Activated CD8-positive, alpha-beta T cell treated with anti-CD3 and anti-CD28 coated beads for 36 hours (primary cell): ENCODE measurements around the gene SLC3A2. TPM values are rescaled to one million over a fixed set of nuclear protein-coding genes. Genes with fewer than 3 reads are reported as not detected.

Experiments
- ATAC-seq: fragments of 200-7000 bp; cut with Tn5 transposase; one replicate; pipeline ENCODE4 v1.10.0; 2021; ENCODE audit warnings: mild to moderate bottlenecking, moderate library complexity
- CTCF ChIA-PET: fragments of 350-600 bp; sonication (Branson Sonifier 250); formaldehyde crosslinking; loops from one replicate; lab custom pipeline; 2021; ENCODE audit warnings: antibody characterized with exemption; lab: Charles Lee
- POLR2A ChIA-PET: fragments of 350-600 bp; sonication (Branson Sonifier 250); formaldehyde crosslinking; loops from one replicate; lab custom pipeline; 2021; ENCODE audit warnings: antibody characterized with exemption; lab: Charles Lee
- DNase-seq: peaks from one replicate; pipeline ENCODE4 v3.0.0-alpha.2; 2020
- H3K27ac Mint-ChIP-seq: one replicate; pipeline ENCODE4 v1.8.0; 2021; ENCODE audit warnings: mild to moderate bottlenecking, mixed read lengths
- H3K27me3 Mint-ChIP-seq: one replicate; pipeline ENCODE4 v1.8.0; 2021; ENCODE audit warnings: mixed read lengths
- H3K36me3 Mint-ChIP-seq: one replicate; pipeline ENCODE4 v1.8.0; 2021; ENCODE audit warnings: low read depth, mixed read lengths
- H3K4me1 Mint-ChIP-seq: one replicate; pipeline ENCODE4 v1.8.0; 2021; ENCODE audit warnings: low read depth, mixed read lengths
- H3K4me3 Mint-ChIP-seq: one replicate; pipeline ENCODE4 v1.8.0; 2021; ENCODE audit warnings: mild to moderate bottlenecking, moderate library complexity, mixed read lengths
- H3K9me3 Mint-ChIP-seq: one replicate; pipeline ENCODE4 v1.8.0; 2021; ENCODE audit warnings: mixed read lengths
- CTCF ChIP-seq: fragments of 200-600 bp; IDR thresholded peaks from one replicate; pipeline ENCODE4 v1.8.0; 2022; ENCODE audit warnings: antibody characterized with exemption, mild to moderate bottlenecking
- intact Hi-C: fragments of 100-400 bp; cut with micrococcal nuclease; formaldehyde crosslinking; loops from one replicate; pipeline ENCODE4 v1.10.0; 2022
- total RNA-seq, 2 experiments: library from RNA; stranded (reverse); gene quantifications; one replicate each; pipeline ENCODE4 v1.2.3, GENCODE V29; 2021

Gene SLC3A2
- total RNA-seq, 2 experiments from 2014 or later = 299 to 315 TPM

DNA sequence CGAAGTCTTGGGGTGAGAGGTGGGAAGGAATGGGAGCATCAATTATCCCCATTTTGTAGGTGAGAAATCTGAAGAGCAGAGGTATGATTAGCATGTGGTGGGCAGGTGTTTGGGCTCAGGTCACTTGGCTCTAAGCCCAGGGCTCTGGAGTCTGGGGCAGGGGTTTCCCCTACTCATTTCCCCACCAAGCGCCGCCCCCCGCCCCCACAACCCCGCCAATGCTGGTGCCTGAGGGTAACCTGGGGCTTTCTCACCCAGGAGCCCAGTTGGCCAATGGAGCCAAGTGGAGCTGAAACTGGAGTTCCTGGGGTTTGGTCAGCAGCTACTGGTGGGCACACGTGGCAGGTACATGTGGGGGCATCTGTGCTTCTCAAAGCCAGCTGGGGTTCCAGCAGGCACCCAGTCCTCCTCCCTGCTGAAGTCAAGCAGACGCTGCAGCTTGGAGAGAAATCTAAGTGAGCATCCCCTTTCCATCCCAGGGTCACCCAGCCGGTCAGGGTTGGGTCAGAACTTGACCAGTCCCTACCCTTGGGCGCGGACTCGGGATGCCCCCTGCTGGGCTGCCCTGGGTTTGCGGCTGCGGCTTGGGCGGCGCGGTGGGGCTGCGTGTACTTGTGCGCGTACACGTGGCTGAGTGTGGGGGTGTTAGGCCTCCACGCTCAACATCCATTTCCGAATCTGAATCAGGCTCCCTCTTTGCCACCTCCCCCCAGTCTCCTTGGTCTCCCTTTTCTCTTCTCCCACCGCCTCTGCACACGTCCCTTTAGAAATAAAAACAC, 42.1 kb downstream of the SLC3A2 start:
- intact Hi-C loops = no loop called here

DNA sequence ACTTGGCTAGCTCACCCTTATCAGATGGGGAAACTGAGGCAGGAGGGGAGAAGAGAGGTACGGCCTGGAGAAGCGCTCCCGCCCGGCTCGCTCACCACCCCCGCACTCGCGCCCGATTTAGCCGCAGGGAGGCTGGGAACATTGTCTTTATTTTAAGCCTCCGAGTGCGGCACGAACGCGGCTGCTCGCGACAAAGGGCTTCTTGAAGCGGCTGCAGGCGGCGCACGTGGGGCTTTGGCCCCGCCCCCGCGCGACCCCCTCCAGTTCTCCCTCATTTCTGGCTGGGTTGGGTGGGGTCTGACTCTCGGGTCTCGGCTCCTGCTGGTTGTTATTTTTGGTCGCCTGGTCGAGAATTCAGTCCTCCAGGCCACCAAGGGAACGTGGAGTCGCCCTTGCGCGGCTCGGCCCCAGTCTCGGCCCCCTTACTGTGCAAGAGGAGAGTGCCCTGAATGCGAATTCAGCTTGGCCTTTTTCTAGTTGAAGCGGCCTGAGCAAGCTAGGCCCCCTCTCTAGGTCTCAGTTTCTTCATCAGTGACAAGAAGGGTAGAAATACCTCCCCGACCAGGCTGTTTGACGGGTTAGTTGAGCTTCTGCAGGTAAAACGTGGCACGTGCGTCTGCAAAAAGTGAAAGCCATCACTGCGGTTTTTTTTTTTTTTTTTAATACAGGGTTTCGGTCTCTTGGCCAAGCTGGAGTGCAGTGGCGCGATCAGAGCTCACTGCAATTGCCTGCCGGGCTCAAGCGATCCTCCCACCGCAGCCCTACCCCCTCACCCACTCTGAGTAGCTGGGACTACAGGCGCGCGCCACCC, 43.1 kb downstream of the SLC3A2 start:
- peak; percentile 54 for DNase-seq
- POLR2A ChIA-PET = interaction anchor here (0.6 to 1.5 kb wide), 7 partner anchors 18 to 82 kb away, joined by 3 to 6 read pairs (median 4); partner anchors contain the start of gene SLC3A2
- CTCF ChIA-PET = interaction anchor here (1.1 to 3.7 kb wide), 5 partner anchors 15 to 137 kb away, joined by 3 to 25 read pairs (median 4); no protein-coding TSS in a partner anchor
- no peaks in the 10 kb centered on the region for H3K9me3 Mint-ChIP-seq
- no peaks in the 10 kb centered on the region for H3K36me3 Mint-ChIP-seq
- no peak for TF ChIP-seq CTCF
- peak overlapping the region; percentile 76 for H3K27ac Mint-ChIP-seq
- H3K4me3 Mint-ChIP-seq = peak overlapping the region; percentile 65
- peaks cover 33% of the 10 kb centered on the region for H3K4me1 Mint-ChIP-seq
- peaks cover 66% of the 10 kb centered on the region for H3K27me3 Mint-ChIP-seq
- peak; percentile 18 for ATAC-seq
- intact Hi-C loops = no loop called here

More for the DNA sequence above, 42.1 kb downstream of the SLC3A2 start:
- DNase-seq (peak; percentile 84), ATAC-seq (peak; percentile 74)
- no peaks in the 10 kb centered on the region for H3K9me3 Mint-ChIP-seq
- CTCF ChIA-PET = interaction anchor here (1.0 to 2.2 kb wide), 4 partner anchors 14 to 136 kb away, joined by 3 to 24 read pairs (median 6); no protein-coding TSS in a partner anchor
- TF ChIP-seq CTCF = peak; percentile 68
- H3K27me3 Mint-ChIP-seq = peaks cover 56% of the 10 kb centered on the region
- peaks cover 33% of the 10 kb centered on the region for H3K4me1 Mint-ChIP-seq
- peak overlapping the region; percentile 65 for H3K4me3 Mint-ChIP-seq
- H3K27ac Mint-ChIP-seq = peak overlapping the region; percentile 69
- POLR2A ChIA-PET = interaction anchor here (0.8 to 1.5 kb wide), 5 partner anchors 17 to 81 kb away, joined by 3 to 5 read pairs (median 4); no protein-coding TSS in a partner anchor
- H3K36me3 Mint-ChIP-seq = no peaks in the 10 kb centered on the region

DNA sequence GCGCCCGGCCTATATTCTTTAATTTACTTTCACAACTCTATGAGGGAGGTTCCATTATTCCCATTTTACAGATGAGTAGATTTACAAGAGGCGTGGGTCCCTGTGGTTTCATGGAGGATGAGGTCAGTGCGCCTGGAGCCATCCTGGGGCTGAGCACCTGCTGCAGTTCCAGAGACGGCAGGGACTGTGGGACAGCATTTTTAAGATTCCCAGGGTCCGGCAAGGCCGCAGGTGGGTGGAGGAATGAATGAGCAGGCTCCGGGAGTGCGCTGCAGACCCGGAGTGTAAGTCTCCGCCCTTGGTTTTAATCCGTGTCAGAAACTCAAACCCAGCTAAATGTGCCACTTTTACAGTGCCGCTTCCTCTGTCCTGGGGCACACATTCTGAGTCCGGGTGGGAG, 44.6 kb downstream of the SLC3A2 start:
- Mint-ChIP-seq H3K27ac (no peak overlapping the region), H3K27me3 (peaks cover 72% of the 10 kb centered on the region), H3K4me1 (peaks cover 33% of the 10 kb centered on the region), H3K4me3 (peak overlapping the region; percentile 36), H3K9me3 (no peaks in the 10 kb centered on the region), H3K36me3 (no peaks in the 10 kb centered on the region)
- intact Hi-C loops = no loop called here
- CTCF ChIA-PET = interaction anchor here (1.1 to 3.7 kb wide), 2 partner anchors 19 to 95 kb away, joined by 3 to 25 read pairs; no protein-coding TSS in a partner anchor
- no peak for ATAC-seq
- POLR2A ChIA-PET = interaction anchor here (1.2 kb wide), 1 partner anchor 44 kb away, joined by 4 read pairs; the partner anchor contains the start of gene SLC3A2
- TF ChIP-seq CTCF = no peak
- no peak for DNase-seq

DNA sequence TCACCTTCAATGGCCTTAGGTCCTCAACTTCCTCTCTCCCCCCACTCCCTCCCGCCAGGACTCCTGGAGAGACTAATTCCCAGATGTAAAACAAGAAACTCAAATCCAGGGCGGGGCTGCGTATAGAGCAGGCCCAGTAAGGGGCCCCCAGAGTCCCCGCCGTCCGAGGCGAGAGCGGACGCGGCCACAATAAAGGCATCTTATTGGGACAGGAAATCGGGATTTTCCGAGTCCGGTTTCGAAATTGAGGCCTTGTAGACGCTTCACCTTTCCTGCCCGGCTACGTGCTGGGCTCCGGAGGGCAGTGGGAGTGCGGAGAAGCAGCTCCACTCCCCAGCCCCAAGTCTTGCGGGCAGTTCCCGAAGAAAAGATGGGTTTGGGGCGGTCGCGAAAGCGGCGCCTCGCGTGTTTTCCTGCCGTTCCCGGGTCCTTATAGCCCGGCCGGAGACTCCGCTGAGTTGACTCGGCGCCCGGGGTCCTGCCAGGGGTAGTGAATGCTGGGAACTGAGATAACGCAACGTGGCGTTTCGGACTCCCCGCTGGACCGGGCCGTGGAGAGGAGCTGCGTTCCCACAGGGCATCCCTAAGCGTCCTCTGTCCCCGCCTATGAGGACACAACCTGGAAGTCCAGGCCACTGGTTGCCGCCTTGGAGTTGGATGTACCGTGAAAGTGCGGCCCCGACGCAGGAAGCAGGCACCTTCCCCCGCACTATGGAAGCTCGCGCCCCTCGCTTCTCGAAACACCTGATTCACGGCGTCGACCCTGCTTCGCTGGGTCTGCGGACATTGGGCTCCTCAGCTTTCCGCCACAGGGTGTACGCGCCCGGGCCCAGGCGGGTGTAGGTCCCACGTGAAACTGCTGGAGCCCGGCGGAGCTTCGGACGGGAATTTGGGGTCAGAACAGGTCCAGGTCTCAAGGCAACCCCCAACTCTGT, 45.3 kb downstream of the SLC3A2 start:
- ChIA-PET POLR2A (interaction anchor here (1.2 kb wide), 1 partner anchor 45 kb away, joined by 4 read pairs; the partner anchor contains the start of gene SLC3A2), CTCF (interaction anchor here (1.3 to 3.7 kb wide), 2 partner anchors 19 to 98 kb away, joined by 5 to 25 read pairs; no protein-coding TSS in a partner anchor)
- H3K36me3 Mint-ChIP-seq = no peaks in the 10 kb centered on the region
- no peak overlapping the region for H3K27ac Mint-ChIP-seq
- H3K4me3 Mint-ChIP-seq = peak overlapping the region; percentile 36
- no peak for TF ChIP-seq CTCF
- no peak for ATAC-seq
- H3K27me3 Mint-ChIP-seq = peaks cover 71% of the 10 kb centered on the region
- intact Hi-C loops = no loop called here
- no peaks in the 10 kb centered on the region for H3K9me3 Mint-ChIP-seq
- DNase-seq = peak; percentile 16
- peaks cover 33% of the 10 kb centered on the region for H3K4me1 Mint-ChIP-seq
